ENCODE data around the gene PLCH2.

- TF ChIP-seq CTCF (IDR thresholded peaks at IDR 0.05): no peak
- no peak for TF ChIP-seq EZH2 (IDR thresholded peaks at IDR 0.05; ENCODE audit: borderline replicate concordance, insufficient read depth, low read depth, low read length, poor library complexity, severe bottlenecking)
Measured at GRCh38 chr1:2522230-2522629, 46.1 kb downstream of the PLCH2 start.

Data from B cell (primary cell).